SK-N-SH treated with all-trans-retinoic acid at 6 μM for 48 hours (cell line): Measurements from ENCODE around the gene OSTC.

Experiments
- ATAC-seq: fragments of 200-7000 bp; cut with Tn5 transposase; 3 replicates; pipeline ENCODE4 v1.9.1; 2020; ENCODE audit warnings: mild to moderate bottlenecking, moderate library complexity
- ARNTL ChIP-seq: fragments of 450-650 bp; formaldehyde crosslinking; IDR thresholded peaks from 2 replicates; pipeline ENCODE4 v1.5.0; 2020; ENCODE audit warnings: low read depth, mild to moderate bottlenecking, moderate library complexity, borderline replicate concordance
- BACH2 ChIP-seq: fragments of 250-450 bp; sonication (Bioruptor Pico); IDR thresholded peaks from 2 replicates; pipeline ENCODE4 v1.9.0; 2021; ENCODE audit warnings: mild to moderate bottlenecking, borderline replicate concordance
- CREB5 ChIP-seq: fragments of 250-450 bp; sonication (Bioruptor Pico); IDR thresholded peaks from 2 replicates; pipeline ENCODE4 v1.5.1; 2020; ENCODE audit warnings: low read depth, mild to moderate bottlenecking, moderate library complexity
- CSDC2 ChIP-seq: fragments of 250-450 bp; sonication (Bioruptor Pico); IDR thresholded peaks from 2 replicates; pipeline ENCODE4 v1.5.0; 2020; ENCODE audit warnings: mild to moderate bottlenecking, moderate library complexity
- ESRRG ChIP-seq: fragments of 250-450 bp; sonication (Bioruptor Pico); IDR thresholded peaks from 2 replicates; pipeline ENCODE4 v1.6.1; 2021; ENCODE audit warnings: mild to moderate bottlenecking
- GLIS3 ChIP-seq: fragments of 250-450 bp; sonication (Bioruptor Pico); IDR thresholded peaks from 2 replicates; pipeline ENCODE4 v1.5.0; 2020; ENCODE audit warnings: mild to moderate bottlenecking, moderate library complexity
- OSR1 ChIP-seq: fragments of 250-450 bp; sonication (Bioruptor Pico); IDR thresholded peaks from 2 replicates; pipeline ENCODE4 v1.8.0; 2022; ENCODE audit warnings: moderate library complexity, mild to moderate bottlenecking, inconsistent platforms
- PPARA ChIP-seq: fragments of 250-450 bp; sonication (Bioruptor Pico); IDR thresholded peaks from 2 replicates; pipeline ENCODE4 v1.5.0; 2020; ENCODE audit warnings: mild to moderate bottlenecking, borderline replicate concordance
- SNAI2 ChIP-seq: fragments of 250-450 bp; sonication (Bioruptor Pico); IDR thresholded peaks from 2 replicates; pipeline ENCODE4 v1.5.0; 2020; ENCODE audit warnings: mild to moderate bottlenecking, moderate library complexity
- TCF4 ChIP-seq: fragments of 250-450 bp; sonication (Bioruptor Pico); IDR thresholded peaks from 2 replicates; pipeline ENCODE4 v1.8.0; 2021; ENCODE audit warnings: mild to moderate bottlenecking, moderate library complexity, borderline replicate concordance
- TOX ChIP-seq: fragments of 250-450 bp; sonication (Bioruptor Pico); IDR thresholded peaks from 2 replicates; pipeline ENCODE4 v1.8.0; 2021; ENCODE audit warnings: mild to moderate bottlenecking, moderate library complexity, borderline replicate concordance
- TSHZ2 ChIP-seq: fragments of 250-450 bp; sonication (Bioruptor Pico); IDR thresholded peaks from 2 replicates; pipeline ENCODE4 v1.5.0; 2020; ENCODE audit warnings: mild to moderate bottlenecking, moderate library complexity
- ZC3H10 ChIP-seq: fragments of 250-450 bp; sonication (Bioruptor Pico); IDR thresholded peaks from 2 replicates; pipeline ENCODE4 v1.5.1; 2021; ENCODE audit warnings: mild to moderate bottlenecking, moderate library complexity
- ZFP3 ChIP-seq: fragments of 250-450 bp; sonication (Bioruptor Pico); IDR thresholded peaks from 2 replicates; pipeline ENCODE4 v1.5.0; 2020; ENCODE audit warnings: mild to moderate bottlenecking, moderate library complexity
- ZFP30 ChIP-seq: fragments of 450-650 bp; formaldehyde crosslinking; IDR thresholded peaks from 2 replicates; pipeline ENCODE4 v1.5.0; 2022; ENCODE audit warnings: mild to moderate bottlenecking, moderate library complexity
- ZNF565 ChIP-seq: fragments of 450-650 bp; formaldehyde crosslinking; conservative IDR thresholded peaks from 2 replicates; pipeline ENCODE4 v1.5.0; 2020; ENCODE audit warnings: low read depth, mild to moderate bottlenecking, moderate library complexity
- ZNF70 ChIP-seq: fragments of 450-650 bp; formaldehyde crosslinking; IDR thresholded peaks from 2 replicates; pipeline ENCODE4 v1.5.0; 2020; ENCODE audit warnings: mild to moderate bottlenecking, moderate library complexity
- ZNF8 ChIP-seq: fragments of 450-650 bp; formaldehyde crosslinking; IDR thresholded peaks from 2 replicates; pipeline ENCODE4 v1.5.0; 2020; ENCODE audit warnings: mild to moderate bottlenecking, moderate library complexity
- TF ChIP-seq, protein P1 (sequence below): fragments of 250-450 bp; sonication (Bioruptor Pico); IDR thresholded peaks from 2 replicates; pipeline ENCODE4 v1.5.1; 2021; ENCODE audit warnings: mild to moderate bottlenecking, moderate library complexity
- TF ChIP-seq, protein P2 (sequence below): fragments of 250-450 bp; sonication (Bioruptor Pico); IDR thresholded peaks from 2 replicates; pipeline ENCODE4 v1.8.0; 2021; ENCODE audit warnings: low read depth, mild to moderate bottlenecking, moderate library complexity, borderline replicate concordance

Gene OSTC

GRCh38 chr4:108681321-108681809 lies 31.0 kb downstream of the OSTC start (continued):
- no peak for TF ChIP-seq BACH2

- peak; percentile 81 for ATAC-seq
- TF ChIP-seq TSHZ2 (CRISPR knock-in tag) (no peak), ZNF70 (CRISPR knock-in tag) (no peak), SNAI2 (no peak), CREB5 (CRISPR knock-in tag) (no peak), TCF4 (no peak), ZNF8 (CRISPR knock-in tag) (no peak)
- TF ChIP-seq, all 23 proteins: peak for 0
These were observed 33.1 kb downstream of the OSTC start for GRCh38 chr4:108683479-108683878.

DNA sequence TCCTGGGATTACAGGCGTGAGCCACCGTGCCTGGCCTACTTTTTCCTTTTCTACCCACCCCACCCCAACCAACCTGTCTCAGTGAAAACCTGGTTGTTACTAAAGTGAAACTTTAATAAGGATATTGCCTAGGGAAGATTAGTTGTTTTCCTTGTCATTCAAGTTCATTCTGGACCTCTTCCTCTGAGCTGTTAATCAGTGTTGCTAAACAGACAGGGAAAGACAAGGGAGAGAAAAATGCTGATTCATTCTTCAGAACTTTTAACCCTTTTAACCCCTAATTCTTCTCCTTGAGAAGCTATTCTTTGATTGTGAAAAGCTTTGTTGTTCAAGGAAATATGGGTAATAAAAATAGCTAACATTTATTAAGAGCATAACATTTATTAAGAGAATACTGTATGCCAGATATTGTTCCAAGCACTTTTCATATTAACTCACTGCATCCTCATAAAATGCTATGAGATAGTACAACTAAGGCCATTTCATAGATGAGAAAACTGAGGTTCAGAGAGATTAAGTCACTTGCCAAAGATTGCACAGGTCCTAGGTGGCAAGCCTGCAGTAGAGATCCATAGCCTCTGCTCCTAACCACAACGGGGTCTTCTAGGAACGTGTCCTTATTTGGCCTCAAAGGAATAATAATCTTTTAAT lies 34.8 kb downstream of the OSTC start:
- no peak for TF ChIP-seq GLIS3 (CRISPR knock-in tag)
- no peak for TF ChIP-seq ZFP3 (CRISPR knock-in tag)
- TF ChIP-seq, all 23 proteins: peak for 0
- ATAC-seq, result no peak

GRCh38 chr4:108690738-108691137 lies 40.3 kb downstream of the OSTC start:
- ATAC-seq, result no peak
- TF ChIP-seq, protein P1, sequence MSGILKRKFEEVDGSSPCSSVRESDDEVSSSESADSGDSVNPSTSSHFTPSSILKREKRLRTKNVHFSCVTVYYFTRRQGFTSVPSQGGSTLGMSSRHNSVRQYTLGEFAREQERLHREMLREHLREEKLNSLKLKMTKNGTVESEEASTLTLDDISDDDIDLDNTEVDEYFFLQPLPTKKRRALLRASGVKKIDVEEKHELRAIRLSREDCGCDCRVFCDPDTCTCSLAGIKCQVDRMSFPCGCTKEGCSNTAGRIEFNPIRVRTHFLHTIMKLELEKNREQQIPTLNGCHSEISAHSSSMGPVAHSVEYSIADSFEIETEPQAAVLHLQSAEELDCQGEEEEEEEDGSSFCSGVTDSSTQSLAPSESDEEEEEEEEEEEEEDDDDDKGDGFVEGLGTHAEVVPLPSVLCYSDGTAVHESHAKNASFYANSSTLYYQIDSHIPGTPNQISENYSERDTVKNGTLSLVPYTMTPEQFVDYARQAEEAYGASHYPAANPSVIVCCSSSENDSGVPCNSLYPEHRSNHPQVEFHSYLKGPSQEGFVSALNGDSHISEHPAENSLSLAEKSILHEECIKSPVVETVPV, result no peak
- no peak for TF ChIP-seq SNAI2
- no peak for TF ChIP-seq ZC3H10
- TF ChIP-seq ARNTL, result no peak
- TF ChIP-seq TOX (CRISPR knock-in tag), result no peak
- no peak for TF ChIP-seq CSDC2
- TF ChIP-seq OSR1 (CRISPR knock-in tag), result no peak
- TF ChIP-seq ZNF565 (CRISPR knock-in tag), result no peak
- TF ChIP-seq GLIS3 (CRISPR knock-in tag), result no peak
- TF ChIP-seq TSHZ2 (CRISPR knock-in tag), result no peak
- TF ChIP-seq, protein P2, sequence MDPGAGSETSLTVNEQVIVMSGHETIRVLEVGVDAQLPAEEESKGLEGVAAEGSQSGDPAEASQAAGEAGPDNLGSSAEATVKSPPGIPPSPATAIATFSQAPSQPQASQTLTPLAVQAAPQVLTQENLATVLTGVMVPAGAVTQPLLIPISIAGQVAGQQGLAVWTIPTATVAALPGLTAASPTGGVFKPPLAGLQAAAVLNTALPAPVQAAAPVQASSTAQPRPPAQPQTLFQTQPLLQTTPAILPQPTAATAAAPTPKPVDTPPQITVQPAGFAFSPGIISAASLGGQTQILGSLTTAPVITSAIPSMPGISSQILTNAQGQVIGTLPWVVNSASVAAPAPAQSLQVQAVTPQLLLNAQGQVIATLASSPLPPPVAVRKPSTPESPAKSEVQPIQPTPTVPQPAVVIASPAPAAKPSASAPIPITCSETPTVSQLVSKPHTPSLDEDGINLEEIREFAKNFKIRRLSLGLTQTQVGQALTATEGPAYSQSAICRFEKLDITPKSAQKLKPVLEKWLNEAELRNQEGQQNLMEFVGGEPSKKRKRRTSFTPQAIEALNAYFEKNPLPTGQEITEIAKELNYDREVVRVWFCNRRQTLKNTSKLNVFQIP (CRISPR knock-in tag), result no peak
- no peak for TF ChIP-seq TCF4
- TF ChIP-seq PPARA (CRISPR knock-in tag), result no peak
- no peak for TF ChIP-seq ZFP30
- no peak for TF ChIP-seq ESRRG
- no peak for TF ChIP-seq ZNF70 (CRISPR knock-in tag)
